AG09319 (cell line): ENCODE results near the gene ATP6V1G1.

Source experiments
- DNase-seq: peaks from one replicate; pipeline ENCODE4 v3.0.0-alpha.2; 2010; ENCODE audit warnings: low read depth; ENCODE audit errors: extremely low read depth
- CTCF ChIP-seq: IDR thresholded peaks from 2 replicates; pipeline ENCODE4 v1.5.1; 2011; ENCODE audit warnings: low read depth, mild to moderate bottlenecking, inconsistent platforms, low read length, moderate library complexity

Gene ATP6V1G1

GRCh38 chr9:114580609-114581193 lies 6.9 kb upstream of the ATP6V1G1 start:
- DNase-seq = no peak
- no peak for TF ChIP-seq CTCF

DNA sequence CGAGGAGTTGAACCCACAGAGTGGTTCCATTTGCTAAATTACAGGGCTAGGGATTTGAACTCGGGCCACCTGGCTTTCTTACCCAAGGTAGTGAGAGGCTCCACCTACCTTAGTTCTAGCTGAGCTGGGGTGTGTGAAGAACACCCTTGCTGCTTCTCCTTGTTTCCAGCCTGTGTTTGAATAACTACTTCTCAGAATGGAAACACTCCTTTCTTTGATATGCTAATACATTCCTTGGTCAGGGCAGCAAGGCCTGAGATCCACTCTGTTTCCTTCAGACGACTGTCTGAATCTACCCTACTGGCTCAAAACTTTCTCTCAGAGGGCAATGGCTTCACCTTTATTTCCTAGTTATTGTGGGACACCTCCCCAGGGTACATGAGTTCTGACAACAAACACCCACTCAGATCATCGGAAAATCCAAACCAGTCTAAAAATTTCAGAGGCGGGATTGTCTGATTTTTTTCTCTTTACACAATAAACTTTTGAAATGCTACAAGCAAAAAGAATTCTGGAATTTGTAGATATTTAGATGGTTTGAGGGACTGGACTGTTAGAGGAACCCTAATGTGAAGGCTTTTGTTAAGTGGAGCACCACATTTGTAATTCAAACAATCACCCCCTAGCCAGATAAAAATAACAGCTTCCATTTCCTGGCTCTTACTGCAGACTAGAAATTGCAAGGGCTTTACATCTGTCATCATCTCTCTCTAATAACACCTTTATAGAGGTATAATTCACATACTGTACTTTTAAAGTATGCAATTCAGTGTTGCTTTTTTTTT lies 4.0 kb upstream of the ATP6V1G1 start:
- no peak for DNase-seq
- no peak for TF ChIP-seq CTCF

DNA sequence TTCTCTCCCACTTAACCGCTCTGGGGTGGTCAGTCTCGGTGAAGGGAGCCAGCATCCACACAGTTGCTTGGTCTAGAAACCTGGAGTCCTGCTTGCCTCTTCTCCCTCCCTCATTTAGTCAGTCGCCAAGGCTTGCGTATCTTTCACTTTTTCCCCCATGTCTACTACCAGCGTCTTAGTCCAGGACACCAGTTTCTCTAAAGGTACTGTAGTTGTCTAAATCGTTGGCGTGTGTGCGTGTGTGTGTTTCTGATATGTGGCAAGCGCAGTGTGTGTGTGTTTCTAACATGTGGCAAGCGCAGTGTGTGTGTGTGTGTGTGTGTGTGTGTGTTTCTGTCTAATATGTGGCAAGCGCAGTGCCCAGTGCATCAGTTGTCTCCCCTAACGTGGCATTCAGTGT lies 641 bp downstream of the ATP6V1G1 start:
- no peak for TF ChIP-seq CTCF

DNA sequence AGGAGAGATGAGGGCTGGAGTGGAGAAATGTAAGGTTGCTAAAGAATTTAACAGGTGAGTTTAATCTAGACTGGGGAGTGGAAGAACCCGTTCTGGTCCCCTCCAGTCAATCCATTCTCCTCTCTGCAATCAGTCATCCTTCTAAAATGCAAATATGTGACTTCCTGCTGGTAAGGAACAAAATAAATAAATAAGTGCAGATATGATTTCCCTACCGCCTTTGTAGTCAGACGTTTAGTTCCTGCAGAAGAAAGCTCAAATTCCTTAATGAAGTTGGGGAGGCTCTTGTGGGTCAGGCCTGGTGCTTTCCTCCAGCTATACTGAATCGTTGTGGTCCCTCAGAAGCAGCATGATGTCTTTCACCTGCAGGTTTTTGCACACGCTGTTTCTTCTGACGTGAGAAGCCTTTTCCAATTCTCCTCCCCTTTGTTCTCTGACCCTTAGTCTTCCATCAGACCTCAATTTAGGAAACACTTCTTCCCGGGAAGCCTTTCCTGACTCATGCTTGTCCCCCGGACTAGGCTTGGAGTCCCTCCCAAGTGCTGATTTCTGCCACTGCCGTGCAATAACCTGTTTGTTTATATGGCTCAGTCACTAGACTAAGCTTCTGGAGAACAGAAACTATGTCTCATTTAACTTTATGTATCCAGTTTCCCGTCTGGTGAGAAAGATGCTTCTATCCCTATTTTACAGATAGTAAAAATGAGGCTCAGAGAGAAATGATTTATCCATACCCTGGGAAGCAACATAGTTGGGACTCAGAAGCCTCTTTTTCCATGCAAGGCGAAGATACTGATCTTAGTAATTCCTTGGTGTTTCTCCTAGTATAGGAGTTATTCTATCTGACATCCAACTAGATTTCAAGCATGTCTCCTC lies 1.3 kb downstream of the ATP6V1G1 start:
- TF ChIP-seq CTCF = no peak
- no peak for DNase-seq

More for the DNA sequence above, 641 bp downstream of the ATP6V1G1 start:
- no peak for DNase-seq

DNA sequence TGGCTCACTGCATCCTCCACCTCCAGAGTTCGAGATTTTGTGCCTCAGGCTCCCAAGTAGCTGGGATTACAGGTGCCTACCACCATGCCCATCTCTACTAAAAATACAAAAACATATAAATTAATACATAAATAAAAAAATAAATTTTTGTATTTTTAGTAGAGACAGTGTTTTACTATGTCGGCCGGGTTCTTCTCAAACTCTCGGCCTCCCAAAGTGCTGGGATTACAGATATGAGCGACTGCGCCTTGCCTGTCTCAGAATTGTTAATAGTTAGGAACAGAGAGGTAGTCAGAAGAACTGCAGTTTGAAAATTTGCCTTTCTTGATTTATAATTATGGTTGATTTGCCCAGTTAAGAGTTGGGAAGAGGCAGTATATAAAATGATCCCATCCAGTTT lies 2.8 kb downstream of the ATP6V1G1 start:
- no peak for DNase-seq
- TF ChIP-seq CTCF = no peak

DNA sequence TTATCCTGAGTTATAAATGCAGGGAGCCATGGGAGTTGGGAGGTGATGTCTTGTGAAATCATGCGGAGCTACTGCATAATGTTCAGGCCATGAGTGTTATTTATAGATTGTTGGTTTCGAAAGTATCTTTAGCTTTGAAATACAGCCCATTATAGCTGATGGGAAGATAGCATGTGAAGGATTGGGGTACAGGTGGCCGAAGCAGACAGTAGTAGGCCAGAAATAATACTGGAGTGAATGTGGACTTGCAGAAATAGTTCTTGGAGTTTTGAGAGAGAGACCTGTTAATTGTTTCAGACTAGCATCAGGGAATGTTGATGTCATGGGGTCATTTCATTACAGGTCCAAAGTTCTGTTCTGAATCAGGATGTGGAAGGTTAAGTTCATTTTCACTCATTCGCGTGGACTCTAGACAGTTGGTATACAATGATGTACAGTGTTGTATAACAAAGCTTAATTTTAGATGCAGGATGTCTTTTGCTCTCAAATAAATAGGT lies 3.8 kb downstream of the ATP6V1G1 start:
- TF ChIP-seq CTCF = no peak
- DNase-seq = no peak
